ENCODE measurements around the gene POC1B.
"Not testable (repeated sequence)": the region's sequence is repeated elsewhere in the genome, so short reads cannot be mapped to it uniquely, and the experiment has no call there.

POC1B gene

GRCh38 chr12:89459279-89459678 lies 66.6 kb downstream of the POC1B start:
- not testable (repeated sequence) for H3K4me3 ChIP-seq (ENCODE audit: low read length)
- peak; percentile 27 for TF ChIP-seq CTCF (IDR thresholded peaks at IDR 0.05; ENCODE audit: insufficient read depth, low read depth, low read length, missing control alignments)
- DNase-seq (ENCODE audit: low read depth) = peak; percentile 10

- DNase-seq (ENCODE audit: low read depth) = no peak
- H3K4me3 ChIP-seq (ENCODE audit: low read length) = no peak overlapping the region
- TF ChIP-seq CTCF (IDR thresholded peaks at IDR 0.05; ENCODE audit: insufficient read depth, low read depth, low read length, missing control alignments) = no peak
Observed at GRCh38 chr12:89456565-89456964, 69.3 kb downstream of the POC1B start.

GRCh38 chr12:89454080-89454848 lies 71.6 kb downstream of the POC1B start:
- DNase-seq (ENCODE audit: low read depth) = no peak
- H3K4me3 ChIP-seq (ENCODE audit: low read length) = no peak overlapping the region
- TF ChIP-seq CTCF (IDR thresholded peaks at IDR 0.05; ENCODE audit: insufficient read depth, low read depth, low read length, missing control alignments) = no peak

- no peak overlapping the region for H3K4me3 ChIP-seq (ENCODE audit: low read length)
- DNase-seq (ENCODE audit: low read depth) = peak; percentile 24
- no peak for TF ChIP-seq CTCF (IDR thresholded peaks at IDR 0.05; ENCODE audit: insufficient read depth, low read depth, low read length, missing control alignments)
Observed at GRCh38 chr12:89453121-89453978, 72.5 kb downstream of the POC1B start.

GRCh38 chr12:89451841-89452251 lies 74.0 kb downstream of the POC1B start:
- no peak overlapping the region for H3K4me3 ChIP-seq (ENCODE audit: low read length)
- peak; percentile 15 for DNase-seq (ENCODE audit: low read depth)
- no peak for TF ChIP-seq CTCF (IDR thresholded peaks at IDR 0.05; ENCODE audit: insufficient read depth, low read depth, low read length, missing control alignments)

- DNase-seq (ENCODE audit: low read depth) = no peak
- no peak overlapping the region for H3K4me3 ChIP-seq (ENCODE audit: low read length)
- TF ChIP-seq CTCF (IDR thresholded peaks at IDR 0.05; ENCODE audit: insufficient read depth, low read depth, low read length, missing control alignments) = no peak
Observed at GRCh38 chr12:89450907-89451306, 74.9 kb downstream of the POC1B start.
